ENCODE results near the gene TMEM250. TPM values are rescaled to one million over a fixed set of nuclear protein-coding genes. Genes with fewer than 3 reads are reported as not detected.

Gene TMEM250
- total RNA-seq, 2 donors from 2014 or later: 38.9 to 40.1 TPM

DNA sequence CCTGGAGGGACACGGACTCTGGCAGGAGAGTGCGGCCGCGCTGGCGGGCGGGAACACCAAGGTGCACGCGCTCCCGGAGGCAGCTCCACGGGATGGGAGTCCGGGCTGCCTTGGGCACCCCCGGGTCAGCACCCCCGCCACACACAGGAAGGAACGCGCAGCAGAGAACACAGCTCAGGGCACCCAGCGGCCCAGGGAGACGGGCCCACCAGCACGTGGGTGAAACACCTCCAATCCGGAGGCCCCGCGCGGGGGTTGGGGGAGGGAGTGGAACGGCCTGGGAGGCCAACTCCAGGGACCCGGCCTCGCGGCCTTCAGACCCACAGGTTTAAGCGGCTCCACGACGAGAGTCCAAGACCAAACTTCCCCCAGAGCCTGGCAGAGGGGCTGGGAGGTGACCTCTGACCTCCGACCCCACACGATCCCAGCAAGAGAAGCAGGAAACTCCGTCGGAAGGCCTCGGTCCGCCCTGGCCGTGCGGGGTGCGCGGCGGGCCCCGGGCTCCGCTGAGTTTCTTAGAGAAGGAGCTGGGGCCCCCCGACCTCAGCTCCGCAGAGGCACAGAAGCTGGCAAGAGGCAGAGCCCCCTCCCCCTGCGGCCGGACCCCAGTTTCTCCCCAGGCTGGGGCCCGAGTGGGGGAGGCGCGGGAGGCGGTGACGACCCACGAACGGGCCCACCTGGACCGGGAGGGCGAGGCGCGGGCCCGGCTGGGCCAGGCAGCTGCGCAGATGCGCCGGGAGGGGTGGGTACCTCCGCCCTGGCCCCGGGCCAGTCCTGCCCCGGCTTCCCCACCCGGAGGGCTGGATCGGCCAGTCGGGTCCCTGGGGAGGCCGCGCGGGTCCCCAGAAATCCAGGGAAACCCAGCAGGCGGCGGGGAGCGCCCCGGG lies 24.4 kb downstream of the TMEM250 start:
- Histone ChIP-seq H3K27me3 (replicated peaks; ENCODE audit: insufficient read depth) (no peaks in the 10 kb centered on the region), H3K36me3 (no peaks in the 10 kb centered on the region), H3K4me1 (ENCODE audit: control insufficient read depth in 1 of 2, low read depth in 2 of 2) (peaks cover 46 to 57% of the 10 kb centered on the region in 2 donors), H3K27ac (peak overlapping the region; percentile 89 to 94), H3K4me3 (peak overlapping the region; percentile 78), H3K9me3 (no peaks in the 10 kb centered on the region)
- DNase-seq (ENCODE audit: low spot score) (peak; percentile 42), ATAC-seq (ENCODE audit: insufficient number of reproducible peaks, low FRiP score, low read depth) (peak; percentile 13)
- TF ChIP-seq, protein P1, sequence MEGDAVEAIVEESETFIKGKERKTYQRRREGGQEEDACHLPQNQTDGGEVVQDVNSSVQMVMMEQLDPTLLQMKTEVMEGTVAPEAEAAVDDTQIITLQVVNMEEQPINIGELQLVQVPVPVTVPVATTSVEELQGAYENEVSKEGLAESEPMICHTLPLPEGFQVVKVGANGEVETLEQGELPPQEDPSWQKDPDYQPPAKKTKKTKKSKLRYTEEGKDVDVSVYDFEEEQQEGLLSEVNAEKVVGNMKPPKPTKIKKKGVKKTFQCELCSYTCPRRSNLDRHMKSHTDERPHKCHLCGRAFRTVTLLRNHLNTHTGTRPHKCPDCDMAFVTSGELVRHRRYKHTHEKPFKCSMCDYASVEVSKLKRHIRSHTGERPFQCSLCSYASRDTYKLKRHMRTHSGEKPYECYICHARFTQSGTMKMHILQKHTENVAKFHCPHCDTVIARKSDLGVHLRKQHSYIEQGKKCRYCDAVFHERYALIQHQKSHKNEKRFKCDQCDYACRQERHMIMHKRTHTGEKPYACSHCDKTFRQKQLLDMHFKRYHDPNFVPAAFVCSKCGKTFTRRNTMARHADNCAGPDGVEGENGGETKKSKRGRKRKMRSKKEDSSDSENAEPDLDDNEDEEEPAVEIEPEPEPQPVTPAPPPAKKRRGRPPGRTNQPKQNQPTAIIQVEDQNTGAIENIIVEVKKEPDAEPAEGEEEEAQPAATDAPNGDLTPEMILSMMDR (IDR thresholded peaks at IDR 0.05): no peak

DNA sequence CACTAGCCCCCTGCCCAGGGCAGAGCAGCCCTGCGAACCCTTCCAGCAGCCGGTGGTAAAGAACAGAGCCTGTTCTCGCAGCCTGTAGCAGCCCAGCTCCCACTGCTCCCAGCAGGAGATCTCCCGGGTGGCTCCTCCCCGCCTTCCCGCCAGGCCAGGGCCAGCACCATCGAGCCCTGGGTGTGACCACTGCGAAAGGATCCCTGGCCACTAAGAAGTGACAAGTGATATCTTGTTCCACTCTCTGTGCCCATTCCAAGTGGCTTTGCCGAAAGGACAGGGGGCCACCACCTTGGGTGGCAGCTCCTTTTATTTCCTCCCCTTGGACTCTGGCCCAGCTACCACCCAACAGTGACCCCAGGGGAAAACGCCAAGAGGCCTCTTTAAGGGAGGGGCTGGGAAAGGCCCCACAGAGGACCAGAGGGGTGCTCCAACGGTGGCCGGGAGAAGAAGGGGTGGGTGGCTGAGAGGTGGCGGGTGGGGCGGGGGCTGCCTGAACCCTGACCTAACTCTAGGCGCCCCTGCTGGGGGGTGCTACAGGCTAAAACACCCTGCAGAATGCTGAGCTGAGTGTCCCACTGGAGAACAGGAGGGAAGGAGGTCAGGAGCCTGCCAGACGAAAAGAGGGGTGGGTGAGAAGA lies 25.2 kb downstream of the TMEM250 start:
- H3K36me3 ChIP-seq: no peaks in the 10 kb centered on the region
- ATAC-seq (ENCODE audit: insufficient number of reproducible peaks, low FRiP score, low read depth) (no peak), DNase-seq (ENCODE audit: low spot score) (no peak)
- H3K9me3 ChIP-seq: no peaks in the 10 kb centered on the region
- H3K27ac ChIP-seq: peak overlapping the region; percentile 89 to 94
- H3K27me3 ChIP-seq (replicated peaks; ENCODE audit: insufficient read depth): no peaks in the 10 kb centered on the region
- H3K4me1 ChIP-seq (ENCODE audit: control insufficient read depth in 1 of 2, low read depth in 2 of 2): peaks cover 53 to 65% of the 10 kb centered on the region in 2 donors
- TF ChIP-seq, protein P1 (IDR thresholded peaks at IDR 0.05): no peak
- H3K4me3 ChIP-seq: peak overlapping the region; percentile 78

GRCh38 chr9:136092741-136093140 lies 25.9 kb downstream of the TMEM250 start:
- DNase-seq (ENCODE audit: low spot score) (no peak), ATAC-seq (ENCODE audit: insufficient number of reproducible peaks, low FRiP score, low read depth) (no peak)
- peak overlapping the region; percentile 89 to 94 for H3K27ac ChIP-seq
- TF ChIP-seq, protein P1 (IDR thresholded peaks at IDR 0.05): no peak
- H3K27me3 ChIP-seq (replicated peaks; ENCODE audit: insufficient read depth): no peaks in the 10 kb centered on the region
- H3K4me1 ChIP-seq (ENCODE audit: control insufficient read depth in 1 of 2, low read depth in 2 of 2): peaks cover 54 to 72% of the 10 kb centered on the region in 2 donors
- no peaks in the 10 kb centered on the region for H3K9me3 ChIP-seq
- no peaks in the 10 kb centered on the region for H3K36me3 ChIP-seq
- H3K4me3 ChIP-seq: peak overlapping the region; percentile 78

DNA sequence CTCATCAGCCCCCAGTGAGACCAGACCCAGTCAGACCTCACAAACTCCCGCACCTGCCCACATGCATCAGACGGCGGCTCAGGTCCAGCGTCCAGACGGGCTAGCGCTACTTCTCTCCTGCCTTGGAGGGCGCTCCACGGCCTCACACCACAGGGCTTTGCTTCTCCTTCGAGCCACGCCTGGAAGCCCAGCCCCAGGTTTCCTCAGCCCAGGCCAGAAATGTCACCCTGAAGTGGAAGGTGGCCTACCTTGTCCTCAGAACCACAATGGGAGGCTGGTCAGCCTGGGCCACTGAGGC lies 26.4 kb downstream of the TMEM250 start:
- Histone ChIP-seq H3K36me3 (no peaks in the 10 kb centered on the region), H3K27ac (peak overlapping the region; percentile 89 to 94), H3K4me3 (peak overlapping the region; percentile 78), H3K4me1 (ENCODE audit: control insufficient read depth in 1 of 2, low read depth in 2 of 2) (peaks cover 59 to 77% of the 10 kb centered on the region in 2 donors), H3K27me3 (replicated peaks; ENCODE audit: insufficient read depth) (no peaks in the 10 kb centered on the region), H3K9me3 (no peaks in the 10 kb centered on the region)
- DNase-seq (ENCODE audit: low spot score) (no peak), ATAC-seq (ENCODE audit: insufficient number of reproducible peaks, low FRiP score, low read depth) (no peak)
- TF ChIP-seq, protein P1 (IDR thresholded peaks at IDR 0.05): no peak

DNA sequence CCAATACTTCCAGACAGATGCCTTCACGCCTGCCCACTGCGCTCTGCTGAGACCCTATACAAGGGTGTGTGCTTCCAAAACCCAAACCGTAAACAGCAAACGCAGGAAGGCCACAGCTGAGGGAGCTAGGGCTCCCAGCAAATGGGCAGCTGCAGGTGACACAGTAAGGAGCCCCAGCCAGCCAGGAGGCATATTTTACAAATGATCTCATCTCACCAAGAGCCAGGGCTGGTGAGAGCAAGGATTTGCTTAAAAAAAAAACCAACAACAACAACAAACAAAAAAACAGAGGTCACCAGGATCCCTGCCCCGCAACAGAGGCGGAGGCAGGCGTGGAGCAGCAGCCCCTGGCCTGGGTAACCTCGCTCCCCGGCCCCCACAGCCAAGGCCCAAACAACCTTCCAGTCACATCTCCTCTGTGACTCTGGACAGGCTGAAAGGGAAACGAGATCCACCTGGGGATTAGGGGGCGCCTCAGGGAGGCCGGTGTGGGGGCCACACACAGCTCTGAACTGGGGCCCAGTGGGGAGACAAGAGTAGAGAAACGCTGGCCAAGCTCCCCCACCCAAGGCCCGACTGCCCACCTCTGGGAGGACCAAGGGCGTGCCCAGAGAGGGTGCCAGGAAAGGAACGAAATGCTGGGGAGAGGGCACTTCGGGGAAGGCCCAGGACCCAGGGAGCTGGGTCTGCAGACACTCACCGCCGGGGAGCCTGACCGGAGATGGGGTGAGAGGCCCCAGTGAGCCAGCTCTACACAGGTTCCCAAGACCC lies 26.9 kb downstream of the TMEM250 start:
- peak overlapping the region; percentile 78 for H3K4me3 ChIP-seq
- no peak for ATAC-seq (ENCODE audit: insufficient number of reproducible peaks, low FRiP score, low read depth)
- TF ChIP-seq, protein P1 (IDR thresholded peaks at IDR 0.05): no peak

More for the DNA sequence above, 26.9 kb downstream of the TMEM250 start:
- DNase-seq (ENCODE audit: low spot score): no peak
- Histone ChIP-seq H3K27me3 (replicated peaks; ENCODE audit: insufficient read depth) (no peaks in the 10 kb centered on the region), H3K36me3 (no peaks in the 10 kb centered on the region), H3K9me3 (no peaks in the 10 kb centered on the region), H3K27ac (peak overlapping the region; percentile 89 to 94), H3K4me1 (ENCODE audit: control insufficient read depth in 1 of 2, low read depth in 2 of 2) (peaks cover 64 to 82% of the 10 kb centered on the region in 2 donors)

Measured in thoracic aorta (tissue), 2 donors.